ENCODE data around the gene C21orf91.

The C21orf91 gene

DNA sequence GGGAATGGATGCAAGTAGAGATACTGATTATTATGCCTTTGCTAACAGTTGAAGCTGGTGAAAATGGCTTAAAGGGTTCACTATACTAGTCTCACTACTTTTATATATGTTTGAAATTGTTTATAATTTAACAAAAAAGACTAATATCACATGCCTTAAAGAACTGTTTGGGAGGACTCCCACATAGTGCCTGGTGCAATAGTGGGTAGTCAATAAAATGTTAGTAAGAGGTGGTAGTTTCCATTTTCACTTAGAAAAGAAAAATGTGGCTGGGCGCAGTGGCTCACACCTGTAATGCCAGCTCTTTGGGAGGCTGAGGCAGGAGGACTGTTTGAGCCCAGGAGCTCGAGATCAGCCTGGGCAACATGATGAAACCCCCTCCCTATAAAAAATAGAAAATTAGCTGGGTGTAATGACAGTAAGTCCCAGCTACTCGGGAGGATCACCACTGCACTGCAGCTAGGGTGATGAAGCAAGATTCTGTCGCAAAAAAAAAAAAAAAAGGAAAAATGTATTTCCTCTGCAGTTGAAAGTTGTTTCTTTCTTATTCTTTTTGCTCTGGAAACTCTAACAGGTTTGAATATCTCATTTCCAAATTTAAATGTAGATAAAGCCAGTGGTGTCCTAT is 24.5 kb downstream of the C21orf91 start:
- DNase-seq (ENCODE audit: low read depth), result no peak
- TF ChIP-seq, protein P1, sequence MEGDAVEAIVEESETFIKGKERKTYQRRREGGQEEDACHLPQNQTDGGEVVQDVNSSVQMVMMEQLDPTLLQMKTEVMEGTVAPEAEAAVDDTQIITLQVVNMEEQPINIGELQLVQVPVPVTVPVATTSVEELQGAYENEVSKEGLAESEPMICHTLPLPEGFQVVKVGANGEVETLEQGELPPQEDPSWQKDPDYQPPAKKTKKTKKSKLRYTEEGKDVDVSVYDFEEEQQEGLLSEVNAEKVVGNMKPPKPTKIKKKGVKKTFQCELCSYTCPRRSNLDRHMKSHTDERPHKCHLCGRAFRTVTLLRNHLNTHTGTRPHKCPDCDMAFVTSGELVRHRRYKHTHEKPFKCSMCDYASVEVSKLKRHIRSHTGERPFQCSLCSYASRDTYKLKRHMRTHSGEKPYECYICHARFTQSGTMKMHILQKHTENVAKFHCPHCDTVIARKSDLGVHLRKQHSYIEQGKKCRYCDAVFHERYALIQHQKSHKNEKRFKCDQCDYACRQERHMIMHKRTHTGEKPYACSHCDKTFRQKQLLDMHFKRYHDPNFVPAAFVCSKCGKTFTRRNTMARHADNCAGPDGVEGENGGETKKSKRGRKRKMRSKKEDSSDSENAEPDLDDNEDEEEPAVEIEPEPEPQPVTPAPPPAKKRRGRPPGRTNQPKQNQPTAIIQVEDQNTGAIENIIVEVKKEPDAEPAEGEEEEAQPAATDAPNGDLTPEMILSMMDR (conservative IDR thresholded peaks at IDR 0.05; ENCODE audit: low read depth, low read length), result no peak
- no peak overlapping the region for H3K4me3 ChIP-seq (ENCODE audit: low read length)

DNA sequence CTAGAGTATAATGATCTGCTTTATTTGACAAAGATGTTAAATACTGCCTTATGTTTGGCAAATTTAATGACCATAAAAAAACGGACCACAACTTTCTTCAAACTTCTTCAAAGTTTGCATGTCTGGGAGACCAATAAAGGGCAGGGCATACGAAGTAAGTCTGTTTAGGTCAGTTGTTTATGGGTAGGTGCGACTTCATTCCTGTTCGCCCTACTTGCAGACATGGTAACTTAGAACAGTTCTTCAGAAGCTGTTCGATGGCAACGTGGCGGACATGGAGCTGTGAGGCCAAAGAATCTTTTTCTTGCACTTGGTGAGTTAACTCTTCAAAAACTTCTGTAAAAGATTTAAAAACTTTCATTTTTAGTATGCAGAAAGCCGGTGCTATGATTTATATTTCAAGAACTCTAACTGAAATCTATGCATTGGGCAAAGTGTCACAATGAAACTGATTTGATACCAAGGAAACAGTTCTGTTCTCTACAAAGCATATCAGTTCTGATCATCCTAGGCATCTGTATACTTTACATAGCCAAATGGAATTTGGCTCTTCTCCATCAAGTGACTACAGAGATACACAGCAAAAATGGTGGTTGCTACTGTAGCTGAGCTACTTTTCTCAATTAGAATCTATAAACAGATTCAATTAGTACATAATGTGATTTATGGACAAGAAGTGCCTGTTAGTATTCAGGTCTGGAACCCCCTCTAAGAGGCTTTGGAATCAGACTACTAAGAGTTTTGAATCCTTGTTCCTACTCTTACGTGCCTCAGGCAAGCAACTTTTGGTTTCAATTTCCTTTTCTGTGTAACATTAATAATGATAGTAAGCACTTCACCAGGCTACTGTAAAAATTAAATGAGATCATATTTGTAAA is 25.7 kb downstream of the C21orf91 start:
- H3K4me3 ChIP-seq (ENCODE audit: low read length), result no peak overlapping the region
- no peak for DNase-seq (ENCODE audit: low read depth)
- TF ChIP-seq, protein P1 (conservative IDR thresholded peaks at IDR 0.05; ENCODE audit: low read depth, low read length), result no peak

DNA sequence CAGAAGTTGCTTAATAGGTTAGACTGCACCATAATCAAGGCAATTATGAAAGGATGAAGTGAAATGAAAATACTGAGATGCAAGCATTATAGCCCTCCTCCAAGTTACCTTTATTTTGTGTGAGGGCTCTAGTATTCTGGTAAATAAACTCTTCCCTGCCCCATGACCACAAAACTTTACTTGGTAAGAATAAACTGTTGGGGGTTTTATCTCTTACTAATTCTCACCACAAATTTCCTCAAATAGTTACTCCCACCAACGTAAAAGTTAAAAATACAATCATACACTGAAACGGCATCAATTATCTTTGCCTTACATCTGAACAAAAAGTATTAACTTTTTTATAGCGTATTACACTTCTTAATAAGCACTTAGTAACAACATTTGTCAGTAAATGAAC is 29.5 kb downstream of the C21orf91 start:
- TF ChIP-seq, protein P1 (conservative IDR thresholded peaks at IDR 0.05; ENCODE audit: low read depth, low read length), result no peak
- no peak for DNase-seq (ENCODE audit: low read depth)
- no peak overlapping the region for H3K4me3 ChIP-seq (ENCODE audit: low read length)

DNA sequence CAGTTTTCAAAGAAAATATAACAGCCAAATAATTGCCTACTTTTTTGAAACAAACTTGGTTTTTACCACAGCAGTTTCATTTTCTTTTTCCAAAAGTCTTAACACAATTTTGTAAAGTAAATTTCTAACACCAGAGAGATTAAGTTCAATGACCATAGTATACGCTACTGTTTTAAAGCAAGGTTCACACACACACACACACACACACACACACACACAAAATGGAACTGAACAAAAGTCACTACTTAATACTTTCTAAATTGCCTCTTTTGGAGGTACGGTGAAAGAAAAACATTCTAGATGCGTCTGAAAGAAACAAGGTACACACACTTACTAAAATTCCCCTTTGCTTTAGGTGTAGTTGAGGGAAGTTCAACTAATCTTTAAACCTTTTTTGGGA is 30.1 kb downstream of the C21orf91 start:
- no peak overlapping the region for H3K4me3 ChIP-seq (ENCODE audit: low read length)
- no peak for DNase-seq (ENCODE audit: low read depth)
- TF ChIP-seq, protein P1 (conservative IDR thresholded peaks at IDR 0.05; ENCODE audit: low read depth, low read length), result no peak

DNA sequence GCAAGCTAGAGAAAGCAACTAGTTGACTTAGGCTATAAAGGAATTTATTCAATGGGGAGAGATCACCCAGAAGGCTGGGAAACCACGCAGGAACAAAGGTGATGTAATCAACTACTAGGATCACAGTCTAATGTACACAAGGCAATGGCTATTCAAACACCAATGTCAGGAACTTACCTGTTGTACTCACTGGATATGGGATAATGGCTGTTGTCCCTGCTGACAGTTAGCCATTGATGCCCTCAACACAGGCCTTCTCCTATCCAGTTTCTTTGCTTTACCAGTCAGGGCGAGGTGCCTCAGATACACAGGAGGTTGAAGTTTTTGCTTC is 32.3 kb downstream of the C21orf91 start:
- H3K4me3 ChIP-seq (ENCODE audit: low read length), result no peak overlapping the region
- TF ChIP-seq, protein P1 (conservative IDR thresholded peaks at IDR 0.05; ENCODE audit: low read depth, low read length), result no peak
- no peak for DNase-seq (ENCODE audit: low read depth)

DNA sequence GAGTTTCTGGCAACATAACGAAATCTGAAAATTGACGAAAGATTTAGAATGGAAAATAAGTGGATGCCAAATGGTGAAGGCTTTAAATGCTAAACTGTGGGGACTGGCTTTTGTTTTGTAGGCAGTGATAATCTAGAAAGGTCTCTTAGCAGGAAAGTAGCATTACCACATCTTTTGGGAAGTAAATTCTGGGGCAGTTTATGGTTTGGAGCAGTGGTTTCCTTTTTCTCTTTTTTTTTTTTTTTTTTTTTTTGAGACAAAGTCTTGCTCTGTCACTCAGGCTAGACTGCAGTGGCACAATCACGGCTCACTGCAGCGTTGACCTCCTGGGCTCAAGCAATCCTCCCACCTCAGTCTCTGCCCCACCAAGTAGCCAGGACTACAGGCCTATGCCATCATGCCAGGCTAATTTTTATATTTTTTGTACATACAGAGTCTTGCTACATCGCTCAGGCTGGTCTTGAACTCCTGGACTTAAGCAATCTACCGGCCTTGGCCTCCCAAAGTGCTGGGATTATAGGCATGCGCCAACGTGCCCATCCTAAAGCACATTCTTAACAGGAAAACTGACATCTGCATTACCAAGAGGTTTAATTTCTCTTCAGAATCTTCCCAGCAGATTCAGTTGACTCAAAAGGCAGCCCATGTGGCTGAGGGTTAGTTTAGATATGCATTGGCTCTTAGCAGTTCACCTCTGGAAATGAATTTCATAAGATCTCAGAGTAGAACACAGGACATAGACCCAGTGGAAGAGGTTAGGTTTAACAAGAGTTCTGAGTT is 32.9 kb downstream of the C21orf91 start:
- DNase-seq (ENCODE audit: low read depth), result no peak
- TF ChIP-seq, protein P1 (conservative IDR thresholded peaks at IDR 0.05; ENCODE audit: low read depth, low read length), result no peak

More for the DNA sequence above, 32.9 kb downstream of the C21orf91 start:
- H3K4me3 ChIP-seq (ENCODE audit: low read length), result no peak overlapping the region
